Osteocyte (in vitro differentiated cells): ENCODE results near the gene PHC2. TPM values are rescaled to one million over a fixed set of nuclear protein-coding genes. Genes with fewer than 3 reads are reported as not detected.

Source experiments
- DNase-seq: peaks from one replicate; pipeline ENCODE4 v3.0.0; 2021; ENCODE audit warnings: mixed read lengths; ENCODE audit not compliant: unreplicated experiment; ENCODE audit errors: extremely low spot score
- H3K27ac Mint-ChIP-seq: one replicate; pipeline ENCODE4 v1.8.0; 2021; ENCODE audit warnings: mild to moderate bottlenecking, mixed read lengths; ENCODE audit not compliant: unreplicated experiment
- H3K27me3 Mint-ChIP-seq: one replicate; pipeline ENCODE4 v1.8.0; 2021; ENCODE audit warnings: mixed read lengths; ENCODE audit not compliant: unreplicated experiment
- H3K36me3 Mint-ChIP-seq: one replicate; pipeline ENCODE4 v1.8.0; 2021; ENCODE audit warnings: mixed read lengths; ENCODE audit not compliant: unreplicated experiment
- H3K4me1 Mint-ChIP-seq: one replicate; pipeline ENCODE4 v1.8.0; 2021; ENCODE audit warnings: mixed read lengths; ENCODE audit not compliant: unreplicated experiment
- H3K4me3 Mint-ChIP-seq: one replicate; pipeline ENCODE4 v1.8.0; 2021; ENCODE audit warnings: mild to moderate bottlenecking, moderate library complexity, mixed read lengths; ENCODE audit not compliant: unreplicated experiment
- H3K9me3 Mint-ChIP-seq: one replicate; pipeline ENCODE4 v1.8.0; 2021; ENCODE audit warnings: mixed read lengths; ENCODE audit not compliant: unreplicated experiment
- total RNA-seq: library from RNA; stranded (reverse); gene quantifications from 2 replicates; pipeline ENCODE4 v1.2.1, GENCODE V29; 2021
- TF ChIP-seq, protein P1 (sequence below): fragments of 200-600 bp; sonication (generic); IDR thresholded peaks from 2 replicates; pipeline ENCODE4 v1.5.0; 2021; ENCODE audit warnings: antibody characterized with exemption, mild to moderate bottlenecking, moderate library complexity

PHC2 gene
- total RNA-seq, 1 donor from 2014 or later, result 160 TPM

DNA sequence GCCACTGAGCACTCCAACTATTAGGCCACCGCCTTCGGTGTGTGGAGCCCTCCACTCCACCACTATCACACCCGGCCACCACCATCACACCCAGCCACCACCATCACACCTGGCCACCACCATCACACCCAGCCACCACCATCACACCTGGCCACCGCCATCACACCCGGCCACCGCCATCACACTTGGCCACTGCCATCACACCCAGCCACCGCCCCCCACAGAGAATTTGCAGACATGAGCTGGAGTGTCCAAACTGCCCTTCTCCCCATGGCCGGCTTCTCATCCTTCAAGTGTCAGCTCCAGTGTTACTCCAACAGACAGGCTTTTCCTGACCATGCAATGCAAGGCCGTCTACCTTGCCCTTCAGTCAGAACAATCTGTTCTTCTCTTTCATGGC lies 59.6 kb downstream of the PHC2 start:
- Mint-ChIP-seq H3K36me3 (peaks cover 16% of the 10 kb centered on the region), H3K4me1 (peaks cover 25% of the 10 kb centered on the region), H3K27ac (no peak overlapping the region), H3K4me3 (no peak overlapping the region), H3K9me3 (no peaks in the 10 kb centered on the region), H3K27me3 (no peaks in the 10 kb centered on the region)
- TF ChIP-seq, protein P1, sequence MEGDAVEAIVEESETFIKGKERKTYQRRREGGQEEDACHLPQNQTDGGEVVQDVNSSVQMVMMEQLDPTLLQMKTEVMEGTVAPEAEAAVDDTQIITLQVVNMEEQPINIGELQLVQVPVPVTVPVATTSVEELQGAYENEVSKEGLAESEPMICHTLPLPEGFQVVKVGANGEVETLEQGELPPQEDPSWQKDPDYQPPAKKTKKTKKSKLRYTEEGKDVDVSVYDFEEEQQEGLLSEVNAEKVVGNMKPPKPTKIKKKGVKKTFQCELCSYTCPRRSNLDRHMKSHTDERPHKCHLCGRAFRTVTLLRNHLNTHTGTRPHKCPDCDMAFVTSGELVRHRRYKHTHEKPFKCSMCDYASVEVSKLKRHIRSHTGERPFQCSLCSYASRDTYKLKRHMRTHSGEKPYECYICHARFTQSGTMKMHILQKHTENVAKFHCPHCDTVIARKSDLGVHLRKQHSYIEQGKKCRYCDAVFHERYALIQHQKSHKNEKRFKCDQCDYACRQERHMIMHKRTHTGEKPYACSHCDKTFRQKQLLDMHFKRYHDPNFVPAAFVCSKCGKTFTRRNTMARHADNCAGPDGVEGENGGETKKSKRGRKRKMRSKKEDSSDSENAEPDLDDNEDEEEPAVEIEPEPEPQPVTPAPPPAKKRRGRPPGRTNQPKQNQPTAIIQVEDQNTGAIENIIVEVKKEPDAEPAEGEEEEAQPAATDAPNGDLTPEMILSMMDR, result no peak
- no peak for DNase-seq

DNA sequence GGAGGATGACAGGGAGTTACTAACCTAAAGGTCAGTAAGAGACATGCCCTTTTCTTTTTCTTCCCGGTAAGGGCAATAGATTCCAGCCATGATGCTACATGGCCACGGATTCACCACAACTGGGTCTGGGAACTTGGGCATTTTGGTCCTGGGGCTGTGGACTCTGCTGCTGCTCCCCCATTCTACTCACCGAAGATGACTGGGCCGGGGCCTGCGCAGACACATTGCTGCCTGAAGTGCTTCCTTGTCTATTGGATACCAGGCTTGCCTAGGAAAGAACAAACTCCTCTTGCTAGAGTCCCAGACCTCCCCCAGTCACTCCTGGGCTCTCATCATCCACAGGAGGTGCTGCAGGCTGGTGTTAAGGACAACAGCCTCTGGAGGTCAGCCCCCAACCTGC lies 60.1 kb downstream of the PHC2 start:
- Mint-ChIP-seq H3K27me3 (no peaks in the 10 kb centered on the region), H3K9me3 (no peaks in the 10 kb centered on the region), H3K27ac (no peak overlapping the region), H3K4me3 (no peak overlapping the region), H3K4me1 (peaks cover 30% of the 10 kb centered on the region), H3K36me3 (peaks cover 16% of the 10 kb centered on the region)
- TF ChIP-seq, protein P1, result no peak
- DNase-seq, result no peak

DNA sequence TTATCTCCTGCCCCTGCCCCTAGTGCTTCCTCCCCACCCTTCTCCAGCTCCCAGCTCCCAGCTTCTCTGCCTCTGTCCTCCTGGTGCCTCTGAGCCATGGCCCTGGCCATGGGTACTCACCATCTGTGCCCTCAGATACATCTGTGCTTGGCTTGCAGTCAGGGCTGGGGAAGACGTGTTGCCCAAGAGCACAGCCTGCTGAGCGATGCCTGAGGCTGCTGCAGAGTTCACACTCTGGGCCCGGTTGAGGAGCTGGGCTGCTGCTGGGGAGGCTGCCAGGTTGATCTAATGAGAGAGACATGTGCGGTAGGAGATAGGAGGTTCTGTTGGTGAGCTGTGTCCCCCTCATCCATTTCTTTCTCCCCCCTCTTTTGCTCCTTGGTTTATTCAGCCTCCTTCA lies 60.6 kb downstream of the PHC2 start:
- Mint-ChIP-seq H3K9me3 (no peaks in the 10 kb centered on the region), H3K27me3 (no peaks in the 10 kb centered on the region), H3K4me3 (no peak overlapping the region), H3K27ac (no peak overlapping the region), H3K4me1 (peaks cover 36% of the 10 kb centered on the region), H3K36me3 (peaks cover 16% of the 10 kb centered on the region)
- DNase-seq, result no peak
- TF ChIP-seq, protein P1, result no peak

DNA sequence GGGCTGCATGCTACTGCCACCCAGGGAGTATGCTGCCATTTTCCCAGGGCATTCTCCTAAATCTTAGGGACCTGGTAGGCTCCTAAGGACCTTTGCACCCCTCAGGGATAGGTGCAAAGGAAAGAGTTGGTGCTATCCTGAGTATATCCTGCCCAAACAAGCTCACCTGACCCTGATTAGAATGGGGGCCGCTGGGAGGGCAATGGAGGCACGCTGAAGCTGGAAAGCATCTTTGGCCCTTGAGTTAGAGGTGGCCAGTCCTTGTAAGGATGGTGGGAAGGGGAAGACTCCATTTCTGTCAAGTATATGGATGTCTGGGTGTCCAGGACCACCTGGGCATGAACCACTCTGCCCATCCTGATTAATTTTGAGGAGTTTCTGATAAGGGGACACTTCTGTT lies 61.1 kb downstream of the PHC2 start:
- H3K9me3 Mint-ChIP-seq, result no peaks in the 10 kb centered on the region
- TF ChIP-seq, protein P1, result no peak
- peaks cover 41% of the 10 kb centered on the region for H3K4me1 Mint-ChIP-seq

DNA sequence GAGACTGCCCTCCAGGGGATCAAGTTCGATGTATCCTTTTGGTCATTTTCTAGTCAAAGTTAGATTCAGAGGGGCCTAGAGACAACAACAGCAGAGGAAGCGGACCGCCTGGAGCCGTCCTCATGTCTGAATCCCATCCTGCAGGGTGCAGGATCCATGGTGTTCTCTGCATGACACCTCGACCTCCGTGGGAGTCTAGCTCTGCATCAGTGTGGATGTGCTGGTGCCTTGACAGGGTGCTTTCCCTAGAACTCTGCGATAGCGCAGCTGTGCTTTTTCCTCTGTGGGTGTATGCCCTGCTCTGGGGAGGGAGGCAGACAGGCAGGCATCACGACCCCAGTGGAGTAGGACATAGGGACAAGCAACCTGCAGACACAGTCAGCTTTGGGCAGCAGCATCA lies 61.8 kb downstream of the PHC2 start:
- H3K9me3 Mint-ChIP-seq, result no peaks in the 10 kb centered on the region
- peaks cover 48% of the 10 kb centered on the region for H3K4me1 Mint-ChIP-seq
- TF ChIP-seq, protein P1, result no peak
- DNase-seq, result no peak
- H3K27me3 Mint-ChIP-seq, result no peaks in the 10 kb centered on the region
- no peak overlapping the region for H3K4me3 Mint-ChIP-seq
- H3K27ac Mint-ChIP-seq, result no peak overlapping the region
- peaks cover 11% of the 10 kb centered on the region for H3K36me3 Mint-ChIP-seq

More for the DNA sequence above, 61.1 kb downstream of the PHC2 start:
- no peaks in the 10 kb centered on the region for H3K27me3 Mint-ChIP-seq
- H3K36me3 Mint-ChIP-seq, result peaks cover 13% of the 10 kb centered on the region
- no peak overlapping the region for H3K4me3 Mint-ChIP-seq
- DNase-seq, result no peak
- H3K27ac Mint-ChIP-seq, result no peak overlapping the region
